GM10847 (cell line): ENCODE measurements around the gene NEDD4L.

ENCODE experiments used
- POLR2A ChIP-seq: IDR thresholded peaks from 2 replicates; pipeline ENCODE4 v1.6.1; 2011; ENCODE audit not compliant: insufficient read length; ENCODE audit errors: extremely low read depth

NEDD4L gene

GRCh38 chr18:58264075-58264474, 220.0 kb downstream of the NEDD4L start:
- no peak for TF ChIP-seq POLR2A

GRCh38 chr18:58264840-58265239, 220.8 kb downstream of the NEDD4L start:
- TF ChIP-seq POLR2A = no peak

- no peak for TF ChIP-seq POLR2A
These were observed 222.3 kb downstream of the NEDD4L start for GRCh38 chr18:58266291-58266690.

GRCh38 chr18:58267493-58267892, 223.5 kb downstream of the NEDD4L start:
- no peak for TF ChIP-seq POLR2A

GRCh38 chr18:58268849-58269248, 224.8 kb downstream of the NEDD4L start:
- TF ChIP-seq POLR2A = no peak

GRCh38 chr18:58269931-58270330, 225.9 kb downstream of the NEDD4L start:
- TF ChIP-seq POLR2A = no peak

GRCh38 chr18:58270396-58270795, 226.4 kb downstream of the NEDD4L start:
- no peak for TF ChIP-seq POLR2A

- TF ChIP-seq POLR2A = no peak
These were observed 227.7 kb downstream of the NEDD4L start for GRCh38 chr18:58271770-58272169.

GRCh38 chr18:58272209-58272608, 228.2 kb downstream of the NEDD4L start:
- TF ChIP-seq POLR2A = no peak

- TF ChIP-seq POLR2A = no peak
These were observed 228.9 kb downstream of the NEDD4L start for GRCh38 chr18:58272779-58273435.

- TF ChIP-seq POLR2A = no peak
These were observed 231.2 kb downstream of the NEDD4L start for GRCh38 chr18:58275176-58275575.

GRCh38 chr18:58276789-58277739, 233.0 kb downstream of the NEDD4L start:
- TF ChIP-seq POLR2A = no peak

GRCh38 chr18:58279504-58280175, 235.6 kb downstream of the NEDD4L start:
- no peak for TF ChIP-seq POLR2A

GRCh38 chr18:58280191-58280590, 236.2 kb downstream of the NEDD4L start:
- no peak for TF ChIP-seq POLR2A

- TF ChIP-seq POLR2A = no peak
These were observed 240.8 kb downstream of the NEDD4L start for GRCh38 chr18:58284699-58285448.

GRCh38 chr18:58285449-58286130, 241.6 kb downstream of the NEDD4L start:
- no peak for TF ChIP-seq POLR2A
